ENCODE data around the gene SPG21.

SPG21 gene

GRCh38 chr15:64931381-64931780, 58.3 kb downstream of the SPG21 start:
- no peak for DNase-seq

- DNase-seq = no peak
Observed at GRCh38 chr15:64930778-64931371, 58.8 kb downstream of the SPG21 start.

GRCh38 chr15:64930019-64930652, 59.6 kb downstream of the SPG21 start:
- no peak for DNase-seq

- no peak for DNase-seq
Observed at GRCh38 chr15:64928626-64929220, 61.0 kb downstream of the SPG21 start.

GRCh38 chr15:64926661-64927060, 63.1 kb downstream of the SPG21 start:
- DNase-seq = no peak

GRCh38 chr15:64925335-64926330, 64.1 kb downstream of the SPG21 start:
- no peak for DNase-seq

- DNase-seq = no peak
Observed at GRCh38 chr15:64923546-64923945, 66.2 kb downstream of the SPG21 start.

- no peak for DNase-seq
Observed at GRCh38 chr15:64921711-64922110, 68.0 kb downstream of the SPG21 start.

GRCh38 chr15:64919721-64920120, 70.0 kb downstream of the SPG21 start:
- DNase-seq = no peak

- no peak for DNase-seq
Observed at GRCh38 chr15:64917211-64917610, 72.5 kb downstream of the SPG21 start.

- no peak for DNase-seq
Observed at GRCh38 chr15:64916365-64916764, 73.3 kb downstream of the SPG21 start.

- DNase-seq = no peak
Observed at GRCh38 chr15:64915518-64916227, 74.0 kb downstream of the SPG21 start.

Data from CD4-positive, alpha-beta T cell treated with Interferon gamma for 1 hour (primary cell).